OCI-LY3 (cell line): ENCODE measurements around the gene ACSL3.

Experiments used
- EZH2phosphoT487 ChIP-seq: fragments of 200-600 bp; shearing (Covaris generic); IDR thresholded peaks from 2 replicates; pipeline ENCODE4 v1.6.1; 2018; ENCODE audit warnings: antibody characterized with exemption, mixed run types, low read depth
- TF ChIP-seq, protein P1 (sequence below): fragments of 200-600, 300-600 bp; sonication (generic); IDR thresholded peaks from 2 replicates; pipeline ENCODE4 v1.5.1; 2014; ENCODE audit warnings: antibody characterized with exemption, low read length, low read depth

GRCh38 chr2:222950638-222951285, 89.9 kb downstream of the ACSL3 start:
- TF ChIP-seq, protein P1, sequence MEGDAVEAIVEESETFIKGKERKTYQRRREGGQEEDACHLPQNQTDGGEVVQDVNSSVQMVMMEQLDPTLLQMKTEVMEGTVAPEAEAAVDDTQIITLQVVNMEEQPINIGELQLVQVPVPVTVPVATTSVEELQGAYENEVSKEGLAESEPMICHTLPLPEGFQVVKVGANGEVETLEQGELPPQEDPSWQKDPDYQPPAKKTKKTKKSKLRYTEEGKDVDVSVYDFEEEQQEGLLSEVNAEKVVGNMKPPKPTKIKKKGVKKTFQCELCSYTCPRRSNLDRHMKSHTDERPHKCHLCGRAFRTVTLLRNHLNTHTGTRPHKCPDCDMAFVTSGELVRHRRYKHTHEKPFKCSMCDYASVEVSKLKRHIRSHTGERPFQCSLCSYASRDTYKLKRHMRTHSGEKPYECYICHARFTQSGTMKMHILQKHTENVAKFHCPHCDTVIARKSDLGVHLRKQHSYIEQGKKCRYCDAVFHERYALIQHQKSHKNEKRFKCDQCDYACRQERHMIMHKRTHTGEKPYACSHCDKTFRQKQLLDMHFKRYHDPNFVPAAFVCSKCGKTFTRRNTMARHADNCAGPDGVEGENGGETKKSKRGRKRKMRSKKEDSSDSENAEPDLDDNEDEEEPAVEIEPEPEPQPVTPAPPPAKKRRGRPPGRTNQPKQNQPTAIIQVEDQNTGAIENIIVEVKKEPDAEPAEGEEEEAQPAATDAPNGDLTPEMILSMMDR = no peak
- TF ChIP-seq EZH2phosphoT487 = no peak
